Gastroesophageal sphincter (tissue), 4 donors: ENCODE measurements around the gene MPPED1. TPM values are rescaled to one million over a fixed set of nuclear protein-coding genes. Genes with fewer than 3 reads are reported as not detected.
A peak's percentile ranks its signal among the peaks of the same experiment; 100 is the strongest.

Source experiments
- ATAC-seq: fragments of 150-250 bp; one replicate; pipeline ENCODE4 v1.9.1; 2016; ENCODE audit warnings: mild to moderate bottlenecking, moderate library complexity
- H3K27ac ChIP-seq, 4 donors: fragments of 200-600 bp; sonication (generic) in 3 of 4; 1 replicate in 3 of 4; 2 replicates in 1 of 4; pipeline ENCODE4 v1.5.1; 2016 to 2019
- H3K27me3 ChIP-seq: fragments of 200-600 bp; sonication (generic); one replicate; pipeline ENCODE4 v1.5.1; 2019
- H3K36me3 ChIP-seq, 2 donors: fragments of 200-600 bp; sonication (generic); one replicate each; pipeline ENCODE4 v1.5.1; 2019; ENCODE audit warnings: control low read depth in 1 of 2
- H3K4me1 ChIP-seq, 3 donors: fragments of 200-600 bp; sonication (generic); 1 replicate in 2 of 3; 2 replicates in 1 of 3; pipeline ENCODE4 v1.5.1; 2016 to 2019; ENCODE audit warnings: control low read depth in 2 of 3
- H3K4me3 ChIP-seq, 2 donors: fragments of 200-600 bp; sonication (generic); one replicate each; pipeline ENCODE4 v1.5.1; 2019; ENCODE audit warnings: mild to moderate bottlenecking in 1 of 2, moderate library complexity in 1 of 2
- H3K9me3 ChIP-seq, 3 donors: fragments of 200-600 bp; sonication (generic); one replicate each; pipeline ENCODE4 v1.5.1; 2017 to 2019; ENCODE audit warnings: control low read depth in 2 of 3
- EP300 ChIP-seq: sonication (generic); formaldehyde crosslinking; IDR thresholded peaks from one replicate; pipeline ENCODE4 v1.6.1; 2017; ENCODE audit warnings: antibody characterized with exemption, mild to moderate bottlenecking
- POLR2A ChIP-seq, 2 donors: fragments of 450-650 bp; IDR thresholded peaks; one replicate each; pipeline ENCODE4 v1.6.1; 2017; ENCODE audit warnings: antibody characterized with exemption in 2 of 2, mild to moderate bottlenecking in 2 of 2, moderate library complexity in 1 of 2
- POLR2AphosphoS5 ChIP-seq: sonication (generic); formaldehyde crosslinking; IDR thresholded peaks from one replicate; pipeline ENCODE4 v1.6.1; 2017; ENCODE audit warnings: antibody characterized with exemption
- WGBS, 2 donors: methylation state at CpG; one replicate each; pipeline ENCODE4 v1.1.5; 2018; ENCODE audit warnings: low coverage in 1 of 2; 5-methylcytosine and 5-hydroxymethylcytosine counted together
- total RNA-seq, 4 donors: library from RNA; depleted of rRNA; stranded (reverse); fragments of >200 nt; gene quantifications; one replicate each; pipeline ENCODE4 v1.1.0, GENCODE V29; 2016
- TF ChIP-seq, protein P1 (sequence below), 4 experiments: fragments of 200-600 bp in 2 of 4; fragments of 450-650 bp in 2 of 4; sonication (generic) in 1 of 4; IDR thresholded peaks; one replicate each; pipeline ENCODE4 v1.5.1; 2017 to 2019; ENCODE audit warnings: antibody characterized with exemption in 4 of 4, mild to moderate bottlenecking in 2 of 4, moderate library complexity in 2 of 4

MPPED1 gene
- total RNA-seq, 4 donors from 2014 or later, result 0.13 TPM; not detected in 3

DNA sequence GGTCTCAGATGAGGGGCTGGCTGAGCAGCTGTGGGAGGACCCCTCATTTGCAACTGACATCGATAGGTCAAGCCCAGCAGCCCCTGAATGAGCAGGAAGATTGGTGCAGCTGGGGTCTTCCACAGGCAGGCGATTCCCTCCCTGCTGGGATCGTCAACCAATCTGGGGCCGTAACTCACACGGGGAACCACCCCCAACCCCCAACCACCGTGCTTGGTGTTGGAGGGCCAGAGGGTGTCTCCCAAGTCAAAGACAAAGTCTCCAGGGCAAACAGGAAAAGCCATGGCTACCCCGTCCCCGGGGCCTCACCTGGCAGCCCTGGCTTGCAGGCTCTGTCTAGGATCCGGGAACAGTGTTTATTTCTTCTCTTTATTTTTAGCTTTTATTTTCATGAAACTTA lies 41.8 kb upstream of the MPPED1 start:
- Histone ChIP-seq H3K36me3 (no peaks in the 10 kb centered on the region), H3K4me1 (peaks cover 0 to 12% (median 0%) of the 10 kb centered on the region in 3 donors), H3K9me3 (peaks cover 0 to 10% (median 0%) of the 10 kb centered on the region in 3 donors), H3K27me3 (peaks cover 47% of the 10 kb centered on the region), H3K4me3 (no peak overlapping the region), H3K27ac (no peak overlapping the region)
- TF ChIP-seq POLR2A (IDR thresholded peaks at IDR 0.05), result no peak
- no peak for TF ChIP-seq EP300
- TF ChIP-seq, protein P1, sequence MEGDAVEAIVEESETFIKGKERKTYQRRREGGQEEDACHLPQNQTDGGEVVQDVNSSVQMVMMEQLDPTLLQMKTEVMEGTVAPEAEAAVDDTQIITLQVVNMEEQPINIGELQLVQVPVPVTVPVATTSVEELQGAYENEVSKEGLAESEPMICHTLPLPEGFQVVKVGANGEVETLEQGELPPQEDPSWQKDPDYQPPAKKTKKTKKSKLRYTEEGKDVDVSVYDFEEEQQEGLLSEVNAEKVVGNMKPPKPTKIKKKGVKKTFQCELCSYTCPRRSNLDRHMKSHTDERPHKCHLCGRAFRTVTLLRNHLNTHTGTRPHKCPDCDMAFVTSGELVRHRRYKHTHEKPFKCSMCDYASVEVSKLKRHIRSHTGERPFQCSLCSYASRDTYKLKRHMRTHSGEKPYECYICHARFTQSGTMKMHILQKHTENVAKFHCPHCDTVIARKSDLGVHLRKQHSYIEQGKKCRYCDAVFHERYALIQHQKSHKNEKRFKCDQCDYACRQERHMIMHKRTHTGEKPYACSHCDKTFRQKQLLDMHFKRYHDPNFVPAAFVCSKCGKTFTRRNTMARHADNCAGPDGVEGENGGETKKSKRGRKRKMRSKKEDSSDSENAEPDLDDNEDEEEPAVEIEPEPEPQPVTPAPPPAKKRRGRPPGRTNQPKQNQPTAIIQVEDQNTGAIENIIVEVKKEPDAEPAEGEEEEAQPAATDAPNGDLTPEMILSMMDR (IDR thresholded peaks at IDR 0.05), result no peak
- TF ChIP-seq POLR2AphosphoS5, result no peak
- WGBS, 2 donors, result 0 to 8% methylated on average over 3 of the region's 9 CpGs
- no peak for ATAC-seq

- WGBS, 2 donors, result 59 to 64% methylated on average over 3 to 4 of the region's 4 CpGs
- TF ChIP-seq POLR2AphosphoS5, result no peak
- TF ChIP-seq, protein P1 (IDR thresholded peaks at IDR 0.05), result no peak
- no peak for TF ChIP-seq EP300
- TF ChIP-seq POLR2A (IDR thresholded peaks at IDR 0.05), result no peak
- Histone ChIP-seq H3K27ac (no peak overlapping the region), H3K27me3 (peaks cover 27% of the 10 kb centered on the region), H3K9me3 (peaks cover 0 to 11% (median 0%) of the 10 kb centered on the region in 3 donors), H3K36me3 (no peaks in the 10 kb centered on the region), H3K4me1 (peaks cover 0 to 26% (median 6%) of the 10 kb centered on the region in 3 donors), H3K4me3 (no peak overlapping the region)
- ATAC-seq, result no peak
Measured at GRCh38 chr22:43375951-43376455, 35.8 kb upstream of the MPPED1 start.

DNA sequence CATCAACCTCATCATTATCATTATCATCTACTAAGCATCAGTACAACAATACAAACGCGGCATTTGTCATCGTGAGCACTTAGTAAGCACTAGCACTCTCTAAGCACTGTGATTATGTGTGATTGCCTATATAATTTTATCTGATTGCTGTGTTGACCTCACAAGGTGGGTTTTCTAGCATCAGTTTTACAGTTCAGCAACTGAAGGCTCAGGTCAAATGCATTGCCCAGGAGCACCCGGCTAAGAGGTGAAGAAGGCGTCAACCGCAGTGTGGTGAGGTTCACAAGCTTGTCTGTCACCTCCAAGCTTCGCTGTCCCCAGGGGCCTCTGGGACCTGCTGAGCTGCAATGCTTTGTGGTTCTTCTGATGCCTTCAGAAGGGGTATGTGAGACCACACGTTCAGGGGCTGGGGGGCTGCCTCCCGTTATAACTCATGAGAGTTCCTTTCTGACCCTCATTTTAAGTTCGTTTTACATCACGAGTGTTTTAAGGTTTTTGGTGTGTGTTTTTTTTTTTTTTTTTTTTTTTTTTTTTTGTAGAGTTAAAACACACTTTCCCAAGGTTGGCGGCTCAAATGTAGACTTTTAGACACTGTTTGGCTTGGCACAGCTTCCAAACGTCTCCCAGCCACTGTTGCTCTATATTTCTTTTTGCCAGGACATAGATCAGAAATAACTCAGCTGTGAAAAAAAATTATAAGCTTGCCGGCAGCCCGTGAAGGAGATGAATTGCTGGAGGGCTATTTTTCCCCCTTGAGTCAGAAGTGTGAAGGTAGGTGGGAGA lies 34.9 kb upstream of the MPPED1 start:
- 29 to 31% methylated on average over 10 to 15 of the region's 15 CpGs for WGBS, 2 donors
- TF ChIP-seq POLR2AphosphoS5 (no peak), EP300 (no peak), POLR2A (IDR thresholded peaks at IDR 0.05) (no peak)
- TF ChIP-seq, protein P1 (IDR thresholded peaks at IDR 0.05), result no peak
- Histone ChIP-seq H3K4me3 (no peak overlapping the region), H3K36me3 (no peaks in the 10 kb centered on the region), H3K9me3 (peaks cover 0 to 11% (median 0%) of the 10 kb centered on the region in 3 donors), H3K4me1 (peaks cover 0 to 24% (median 6%) of the 10 kb centered on the region in 3 donors), H3K27ac (peak overlapping the region in 1 of 4 donors; percentile 44), H3K27me3 (peaks cover 18% of the 10 kb centered on the region)
- no peak for ATAC-seq

- Histone ChIP-seq H3K36me3 (no peaks in the 10 kb centered on the region), H3K4me3 (no peak overlapping the region), H3K27ac (peak overlapping the region in 1 of 4 donors; percentile 44), H3K27me3 (peaks cover 13% of the 10 kb centered on the region), H3K9me3 (peaks cover 0 to 11% (median 0%) of the 10 kb centered on the region in 3 donors), H3K4me1 (peaks cover 0 to 24% (median 6%) of the 10 kb centered on the region in 3 donors)
- WGBS, 2 donors, result 7 to 21% methylated on average over 9 to 10 of the region's 10 CpGs
- ATAC-seq, result peak; percentile 41
- TF ChIP-seq POLR2AphosphoS5, result no peak
- TF ChIP-seq, protein P1 (IDR thresholded peaks at IDR 0.05), result no peak
- TF ChIP-seq POLR2A (IDR thresholded peaks at IDR 0.05), result no peak
- no peak for TF ChIP-seq EP300
Measured at GRCh38 chr22:43377548-43377895, 34.3 kb upstream of the MPPED1 start.
